PC-3 (cell line): Measurements from ENCODE around the gene MATN1. TPM values are rescaled to one million over a fixed set of nuclear protein-coding genes. Genes with fewer than 3 reads are reported as not detected.

Source experiments
- ATAC-seq: fragments of 200-7000 bp; cut with Tn5 transposase; 2 replicates; pipeline ENCODE4 v1.9.1; 2020; ENCODE audit warnings: mild to moderate bottlenecking, moderate library complexity
- BruUV-seq: library from RNA; stranded (reverse); fragments of 400-500 nt; replicated peaks from 2 replicates; lab custom pipeline; 2021; lab: Mats Ljungman, UMichigan
- CTCF ChIA-PET: fragments of 300-600 bp; sonication (Branson Sonifier 250); formaldehyde crosslinking; loops from one replicate; lab custom pipeline; 2022; ENCODE audit warnings: antibody characterized with exemption; lab: Charles Lee
- POLR2A ChIA-PET: fragments of 300-600 bp; sonication (Branson Sonifier 250); formaldehyde crosslinking; loops from one replicate; lab custom pipeline; 2022; ENCODE audit warnings: antibody characterized with exemption; ENCODE audit not compliant: unreplicated experiment; lab: Charles Lee
- DNase-seq: peaks from one replicate; pipeline ENCODE4 v3.0.0-alpha.2; 2015
- H2AFZ ChIP-seq: fragments of 300-600 bp; sonication (generic); 2 replicates; pipeline ENCODE4 v1.6.0; 2016; ENCODE audit warnings: antibody characterized with exemption, low read length
- H3F3A ChIP-seq: fragments of 300-600 bp; sonication (generic); one replicate; pipeline ENCODE4 v1.6.0; 2017; ENCODE audit warnings: antibody characterized with exemption, low read length, control low read depth, mild to moderate bottlenecking; ENCODE audit not compliant: unreplicated experiment
- H3K27ac ChIP-seq: fragments of 300-600 bp; sonication (generic); 2 replicates; pipeline ENCODE4 v1.5.1; 2016; ENCODE audit warnings: mild to moderate bottlenecking, low read length
- H3K27me3 ChIP-seq: fragments of 300-600 bp; sonication (generic); 2 replicates; pipeline ENCODE4 v1.6.1; 2016; ENCODE audit warnings: low read length, mixed read lengths
- H3K36me3 ChIP-seq: fragments of 300-600 bp; sonication (generic); 2 replicates; pipeline ENCODE4 v1.6.1; 2016; ENCODE audit warnings: low read depth, mixed run types, low read length, mixed read lengths
- H3K4me1 ChIP-seq: fragments of 300-600 bp; sonication (generic); 2 replicates; pipeline ENCODE4 v1.5.1; 2016; ENCODE audit warnings: low read length; ENCODE audit not compliant: insufficient read depth
- H3K4me2 ChIP-seq: fragments of 300-600 bp; sonication (generic); 2 replicates; pipeline ENCODE4 v1.6.0; 2016; ENCODE audit warnings: low read length
- H3K4me3 ChIP-seq: fragments of 300-600 bp; sonication (generic); 2 replicates; pipeline ENCODE4 v1.5.1; 2016; ENCODE audit warnings: mild to moderate bottlenecking, low read length, mixed read lengths
- H3K79me2 ChIP-seq: fragments of 300-600 bp; sonication (generic); 2 replicates; pipeline ENCODE4 v1.6.1; 2017; ENCODE audit warnings: low read length, mixed read lengths
- H3K9ac ChIP-seq: fragments of 300-600 bp; sonication (generic); 2 replicates; pipeline ENCODE4 v1.6.0; 2016; ENCODE audit warnings: mild to moderate bottlenecking, low read length
- H3K9me2 ChIP-seq: fragments of 300-600 bp; sonication (generic); replicated peaks from 2 replicates; pipeline ENCODE4 v1.6.1; 2016; ENCODE audit warnings: mixed run types, low read length, mixed read lengths
- H3K9me3 ChIP-seq: fragments of 300-600 bp; sonication (generic); 2 replicates; pipeline ENCODE4 v1.6.1; 2016; ENCODE audit warnings: low read length, mixed read lengths
- H4K20me1 ChIP-seq: fragments of 300-600 bp; sonication (generic); 2 replicates; pipeline ENCODE4 v1.6.1; 2016; ENCODE audit warnings: low read length, mixed read lengths
- CTCF ChIP-seq: fragments of 300-600 bp; sonication (generic); conservative IDR thresholded peaks from 2 replicates; pipeline ENCODE4 v1.5.1; 2017; ENCODE audit warnings: antibody characterized with exemption, low read depth, mild to moderate bottlenecking, low read length
- EZH2 ChIP-seq: fragments of 300-600 bp; sonication (generic); IDR thresholded peaks from one replicate; pipeline ENCODE4 v1.6.1; 2017; ENCODE audit warnings: antibody characterized with exemption, mild to moderate bottlenecking, low read length; ENCODE audit not compliant: unreplicated experiment
- EZH2phosphoT487 ChIP-seq: fragments of 300-600 bp; sonication (generic); IDR thresholded peaks from 2 replicates; pipeline ENCODE4 v1.6.1; 2018; ENCODE audit warnings: mild to moderate bottlenecking, antibody characterized with exemption, low read length, borderline replicate concordance
- intact Hi-C: fragments of 100-400 bp; cut with micrococcal nuclease; formaldehyde crosslinking; loops from 2 replicates; pipeline ENCODE4 v1.9.0; 2023
- total RNA-seq: library from RNA; depleted of rRNA; stranded (reverse); fragments of >200 nt; gene quantifications from 2 replicates; pipeline ENCODE4 v1.2.3, GENCODE V29; 2014

The MATN1 gene
- total RNA-seq, 1 experiment from 2014 or later = not detected

DNA sequence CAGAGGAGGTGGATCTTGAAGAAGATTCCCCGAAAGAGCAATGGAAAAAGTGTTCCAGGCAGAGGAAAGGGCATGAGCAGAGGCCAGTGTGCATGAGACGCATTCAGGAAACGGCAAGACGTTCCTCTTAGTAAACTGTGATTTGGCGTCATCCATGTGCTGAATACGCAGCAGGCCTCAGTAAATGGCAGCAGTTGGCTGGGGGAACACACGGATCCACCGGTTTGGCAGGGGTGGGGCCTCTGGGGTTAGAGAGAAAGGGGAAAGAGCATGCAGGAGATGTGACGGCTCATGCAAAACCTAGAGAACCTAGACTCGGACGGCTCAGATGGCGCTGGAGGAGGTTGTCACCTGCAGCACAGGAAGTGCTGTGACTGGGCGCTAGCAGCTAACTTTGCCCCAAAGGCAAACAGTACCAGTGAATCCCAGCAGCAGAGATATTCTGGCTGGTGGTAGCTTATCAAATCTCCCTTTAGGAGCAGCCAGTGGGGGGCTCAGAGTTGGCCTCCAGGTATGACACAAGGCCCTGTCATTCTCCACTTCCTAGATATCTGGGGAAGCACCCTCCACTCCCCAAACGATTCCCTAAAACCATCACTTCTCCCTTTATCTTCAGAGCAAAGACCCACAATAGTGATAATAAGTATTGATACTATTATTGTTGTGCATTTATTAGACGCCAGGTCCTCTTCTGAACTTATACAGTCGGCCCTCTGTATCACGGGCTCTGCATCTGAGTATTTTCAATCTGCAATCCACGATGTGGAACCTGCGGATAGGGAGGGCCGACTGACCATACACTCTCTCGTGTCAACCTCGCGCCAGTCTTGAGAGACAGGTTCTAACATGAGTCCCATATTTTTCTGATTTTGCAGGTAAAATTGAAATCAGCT lies 26.6 kb upstream of the MATN1 start:
- Histone ChIP-seq H3K4me3 (no peak overlapping the region), H3K4me2 (no peak overlapping the region), H3K27me3 (peaks cover 6% of the 10 kb centered on the region; the same call in 1 of the 2 replicates), H4K20me1 (no peaks in the 10 kb centered on the region), H3F3A (no peaks in the 10 kb centered on the region), H2AFZ (no peak overlapping the region), H3K4me1 (no peaks in the 10 kb centered on the region), H3K79me2 (no peaks in the 10 kb centered on the region), H3K36me3 (no peaks in the 10 kb centered on the region), H3K27ac (no peak overlapping the region), H3K9me2 (no peaks in the 10 kb centered on the region), H3K9ac (no peak overlapping the region), H3K9me3 (no peaks in the 10 kb centered on the region)
- ChIA-PET POLR2A (no interaction called here), CTCF (no interaction called here)
- TF ChIP-seq EZH2 = no peak
- no peak for TF ChIP-seq EZH2phosphoT487
- TF ChIP-seq CTCF = no peak
- no peak for DNase-seq
- no peak for ATAC-seq
- intact Hi-C loops = no loop called here
- BruUV-seq = no TSS peak

GRCh38 chr1:30748699-30749401 lies 25.5 kb upstream of the MATN1 start:
- no peak overlapping the region for H2AFZ ChIP-seq
- no peaks in the 10 kb centered on the region for H3K9me2 ChIP-seq
- H3K27me3 ChIP-seq = peaks cover 6% of the 10 kb centered on the region; the same call in 1 of the 2 replicates
- intact Hi-C loops = no loop called here
- ChIA-PET POLR2A (no interaction called here), CTCF (no interaction called here)
- no peaks in the 10 kb centered on the region for H3K9me3 ChIP-seq
- no peak overlapping the region for H3K4me2 ChIP-seq
- no peak for ATAC-seq
- H3F3A ChIP-seq = no peaks in the 10 kb centered on the region
- TF ChIP-seq EZH2 (no peak), CTCF (no peak), EZH2phosphoT487 (no peak)
- no peaks in the 10 kb centered on the region for H3K36me3 ChIP-seq
- H3K79me2 ChIP-seq = no peaks in the 10 kb centered on the region
- H3K4me3 ChIP-seq = no peak overlapping the region
- no peaks in the 10 kb centered on the region for H4K20me1 ChIP-seq
- BruUV-seq = no TSS peak
- H3K27ac ChIP-seq = no peak overlapping the region
- no peak for DNase-seq
- no peaks in the 10 kb centered on the region for H3K4me1 ChIP-seq
- H3K9ac ChIP-seq = no peak overlapping the region
